B cell (primary cell): ENCODE results near the gene OVCA2. TPM values are rescaled to one million over a fixed set of nuclear protein-coding genes. Genes with fewer than 3 reads are reported as not detected.

Source experiments
- ATAC-seq: fragments of 200-7000 bp; cut with Tn5 transposase; one replicate; pipeline ENCODE4 v1.10.0; 2021; ENCODE audit warnings: low read depth, mild to moderate bottlenecking, moderate number of reproducible peaks, moderate library complexity
- CTCF ChIA-PET: fragments of 350-600 bp; sonication (Branson Sonifier 250); formaldehyde crosslinking; loops from one replicate; lab custom pipeline; 2021; ENCODE audit warnings: antibody characterized with exemption, inconsistent platforms; lab: Charles Lee
- POLR2A ChIA-PET: fragments of 350-600 bp; sonication (Branson Sonifier 250); formaldehyde crosslinking; loops from one replicate; lab custom pipeline; 2021; ENCODE audit warnings: antibody characterized with exemption; lab: Charles Lee
- DNase-seq: peaks from one replicate; pipeline ENCODE4 v3.0.0; 2013
- H2AFZ ChIP-seq: 2 replicates; pipeline ENCODE4 v1.6.1; 2012; ENCODE audit warnings: mild to moderate bottlenecking, low read depth, low read length; ENCODE audit not compliant: insufficient read depth, poor library complexity, severe bottlenecking
- H3K27ac ChIP-seq, 2 donors: 1 replicate in 1 of 2; 2 replicates in 1 of 2; pipeline ENCODE4 v1.5.1; 2012 to 2013; ENCODE audit warnings: low read length in 2 of 2, mild to moderate bottlenecking in 2 of 2, moderate library complexity in 1 of 2
- H3K27me3 ChIP-seq, 4 experiments: fragments of 200-600 bp in 1 of 4; sonication (generic) in 1 of 4; replicated peaks in 1 of 4; 1 replicate in 2 of 4; 2 replicates in 2 of 4; pipeline versions ENCODE4 v1.6.1 to v1.7.0; 2013 to 2016; ENCODE audit warnings: low read length in 3 of 4, mild to moderate bottlenecking in 2 of 4, mixed read lengths in 1 of 4, moderate library complexity in 1 of 4; ENCODE audit not compliant: insufficient read depth in 4 of 4, control insufficient read depth in 3 of 4; ENCODE audit errors: control extremely low read depth in 1 of 4
- H3K36me3 ChIP-seq, 2 experiments: replicated peaks in 1 of 2; 1 replicate in 1 of 2; 2 replicates in 1 of 2; pipeline versions ENCODE4 v1.6.1 to v1.7.1; 2013; ENCODE audit warnings: low read length in 1 of 2; ENCODE audit not compliant: insufficient read depth in 2 of 2, control insufficient read depth in 1 of 2; ENCODE audit errors: control extremely low read depth in 1 of 2, extremely low read depth in 1 of 2
- H3K4me1 ChIP-seq, 2 donors: fragments of 200-600 bp in 1 of 2; sonication (generic) in 1 of 2; 1 replicate in 1 of 2; 2 replicates in 1 of 2; pipeline versions ENCODE4 v1.5.1 to v1.6.1; 2013 to 2017; ENCODE audit warnings: low read length in 2 of 2; ENCODE audit not compliant: control insufficient read depth in 2 of 2, insufficient read depth in 2 of 2
- H3K4me2 ChIP-seq: replicated peaks from 2 replicates; pipeline ENCODE3; 2012; ENCODE audit warnings: mild to moderate bottlenecking, low read depth, low read length; ENCODE audit not compliant: poor library complexity, severe bottlenecking
- H3K4me3 ChIP-seq, 5 experiments: fragments of 200-600 bp in 1 of 5; sonication (generic) in 1 of 5; 1 replicate in 3 of 5; 2 replicates in 2 of 5; pipeline versions ENCODE4 v1.5.1 to v1.7.0; 2011 to 2016; ENCODE audit warnings: low read length in 4 of 5, mild to moderate bottlenecking in 4 of 5, low read depth in 2 of 5, control low read depth in 1 of 5, moderate library complexity in 1 of 5; ENCODE audit not compliant: insufficient read depth in 1 of 5; ENCODE audit errors: control extremely low read depth in 1 of 5, extremely low read depth in 1 of 5
- H3K79me2 ChIP-seq: fragments of 200-600 bp; sonication (generic); one replicate; pipeline ENCODE4 v1.6.0; 2016; ENCODE audit warnings: low read length; ENCODE audit not compliant: control insufficient read depth, insufficient read depth
- H3K9ac ChIP-seq: fragments of 200-600 bp; sonication (generic); 2 replicates; pipeline ENCODE4 v1.6.1; 2017; ENCODE audit warnings: mild to moderate bottlenecking, low read length, moderate library complexity
- H3K9me3 ChIP-seq, 3 donors: one replicate each; pipeline versions ENCODE4 v1.6.1 to v1.7.1; 2013; ENCODE audit warnings: low read length in 2 of 3; ENCODE audit not compliant: control insufficient read depth in 2 of 3, insufficient read depth in 1 of 3; ENCODE audit errors: control extremely low read depth in 1 of 3
- H4K20me1 ChIP-seq: 2 replicates; pipeline ENCODE4 v1.6.0; 2012; ENCODE audit warnings: mild to moderate bottlenecking, low read length; ENCODE audit not compliant: insufficient read depth, control insufficient read depth, poor library complexity, severe bottlenecking
- H3K27ac Mint-ChIP-seq: one replicate; pipeline ENCODE4 v1.8.0; 2021; ENCODE audit warnings: mixed read lengths
- H3K27me3 Mint-ChIP-seq: one replicate; pipeline ENCODE4 v1.8.0; 2021; ENCODE audit warnings: mixed read lengths
- H3K4me1 Mint-ChIP-seq: one replicate; pipeline ENCODE4 v1.8.0; 2021; ENCODE audit warnings: mixed read lengths
- H3K4me3 Mint-ChIP-seq: one replicate; pipeline ENCODE4 v1.8.0; 2021; ENCODE audit warnings: mixed read lengths
- H3K9me3 Mint-ChIP-seq: one replicate; pipeline ENCODE4 v1.8.0; 2022; ENCODE audit warnings: mixed read lengths; ENCODE audit not compliant: insufficient read depth
- CTCF ChIP-seq: fragments of 200-600 bp; IDR thresholded peaks from one replicate; pipeline ENCODE4 v1.8.0; 2022; ENCODE audit warnings: antibody characterized with exemption, mild to moderate bottlenecking
- EZH2 ChIP-seq: IDR thresholded peaks from 2 replicates; pipeline ENCODE4 v1.6.1; 2012; ENCODE audit warnings: borderline replicate concordance, low read depth, mild to moderate bottlenecking, moderate library complexity, low read length; ENCODE audit not compliant: insufficient read depth, poor library complexity, severe bottlenecking
- WGBS: methylation state at CpG from one replicate; pipeline ENCODE4 v1.1.5; 2013; ENCODE audit warnings: missing lambda C conversion rate; ENCODE audit not compliant: insufficient coverage; 5-methylcytosine and 5-hydroxymethylcytosine counted together
- intact Hi-C: fragments of 100-400 bp; cut with micrococcal nuclease; formaldehyde crosslinking; loops from one replicate; pipeline ENCODE4 v1.10.0; 2022
- polyA plus RNA-seq: library from polyadenylated mRNA; depleted of rRNA; stranded (reverse); fragments of >200 nt; gene quantifications from 2 replicates; pipeline ENCODE4 v1.2.3, GENCODE V29; 2012
- total RNA-seq, 2 donors: library from RNA; stranded (reverse); fragments of 120-200 nt in 1 of 2; gene quantifications; 1 replicate in 1 of 2; 2 replicates in 1 of 2; pipeline versions ENCODE4 v1.2.3 to v1.2.4, GENCODE V29; 2013 to 2022

Gene OVCA2
- total and polyA plus RNA-seq, 2 donors (not counting 1 experiment from before 2014, with no cell fraction given), result 23.2 to 43.9 TPM

- H3K9ac ChIP-seq, result no peak overlapping the region
- intact Hi-C loops, result no loop called here
- H3K4me3 ChIP-seq, result no peak overlapping the region
- H3K4me2 ChIP-seq, result no peak overlapping the region
- no peak for ATAC-seq
- WGBS, result 89% methylated on average over 24 of the region's 24 CpGs
- H3K9me3 ChIP-seq, result peaks cover 0 to 4% (median 0%) of the 10 kb centered on the region in 3 donors
- H3K9me3 Mint-ChIP-seq, result no peaks in the 10 kb centered on the region
- H3K79me2 ChIP-seq, result no peaks in the 10 kb centered on the region
- H3K4me1 Mint-ChIP-seq, result peaks cover 12% of the 10 kb centered on the region
- ChIA-PET POLR2A (interaction anchor here (0.6 kb wide), 1 partner anchor 28 kb away, joined by 5 read pairs; no protein-coding TSS in a partner anchor), CTCF (no interaction called here)
- DNase-seq, result no peak
- no peaks in the 10 kb centered on the region for H3K36me3 ChIP-seq
- peaks cover 14 to 21% of the 10 kb centered on the region in 2 donors for H3K4me1 ChIP-seq
- no peak overlapping the region for H2AFZ ChIP-seq
- no peaks in the 10 kb centered on the region for H4K20me1 ChIP-seq
- no peak for TF ChIP-seq EZH2
- no peak for TF ChIP-seq CTCF
- no peak overlapping the region for H3K27ac ChIP-seq
- no peak overlapping the region for H3K4me3 Mint-ChIP-seq
- H3K27me3 Mint-ChIP-seq, result peaks cover 58% of the 10 kb centered on the region
- peaks cover 0 to 32% (median 9%) of the 10 kb centered on the region in 4 experiments for H3K27me3 ChIP-seq
- no peak overlapping the region for H3K27ac Mint-ChIP-seq
These were observed 22.9 kb upstream of the OVCA2 start for GRCh38 chr17:2018716-2019510.

GRCh38 chr17:2019723-2020122 is 22.1 kb upstream of the OVCA2 start:
- H3K9me3 ChIP-seq, result peaks cover 0 to 4% (median 0%) of the 10 kb centered on the region in 3 donors
- H3K79me2 ChIP-seq, result no peaks in the 10 kb centered on the region
- H3K27me3 ChIP-seq, result peaks cover 0 to 38% (median 13%) of the 10 kb centered on the region in 4 experiments
- no peak overlapping the region for H3K4me2 ChIP-seq
- 92% methylated on average over 6 of the region's 8 CpGs for WGBS
- H3K4me3 Mint-ChIP-seq, result no peak overlapping the region
- intact Hi-C loops, result no loop called here
- no peak for TF ChIP-seq CTCF
- TF ChIP-seq EZH2, result no peak
- H4K20me1 ChIP-seq, result peaks cover 7% of the 10 kb centered on the region
- CTCF ChIA-PET, result interaction anchor here (1.5 kb wide), 1 partner anchor 225 kb away, joined by 7 read pairs; no protein-coding TSS in a partner anchor
- H3K9me3 Mint-ChIP-seq, result no peaks in the 10 kb centered on the region
- POLR2A ChIA-PET, result no interaction called here
- ATAC-seq (no peak), DNase-seq (no peak)
- no peak overlapping the region for H3K4me3 ChIP-seq
- H3K9ac ChIP-seq, result no peak overlapping the region
- H2AFZ ChIP-seq, result no peak overlapping the region
- H3K27ac ChIP-seq, result no peak overlapping the region
- H3K27ac Mint-ChIP-seq, result no peak overlapping the region
- peaks cover 23 to 29% of the 10 kb centered on the region in 2 donors for H3K4me1 ChIP-seq
- peaks cover 14% of the 10 kb centered on the region for H3K4me1 Mint-ChIP-seq
- peaks cover 54% of the 10 kb centered on the region for H3K27me3 Mint-ChIP-seq
- H3K36me3 ChIP-seq, result no peaks in the 10 kb centered on the region
